WTC11 (cell line): ENCODE data around the gene SOX6. TPM values are rescaled to one million over a fixed set of nuclear protein-coding genes. Genes with fewer than 3 reads are reported as not detected.

ENCODE experiments used
- ATAC-seq: fragments of 200-7000 bp; cut with Tn5 transposase; 2 replicates; pipeline ENCODE4 v1.10.0; 2021; ENCODE audit warnings: mild to moderate bottlenecking, moderate library complexity
- CTCF ChIA-PET: fragments of 300-600 bp; sonication (Branson Sonifier 250); formaldehyde crosslinking; loops from one replicate; lab custom pipeline; 2021; ENCODE audit warnings: antibody characterized with exemption; lab: Charles Lee
- POLR2A ChIA-PET: fragments of 350-600 bp; sonication (Branson Sonifier 250); formaldehyde crosslinking; loops from one replicate; lab custom pipeline; 2021; ENCODE audit warnings: antibody characterized with exemption; lab: Charles Lee
- DNase-seq: peaks from one replicate; pipeline ENCODE4 v3.0.0; 2021; ENCODE audit warnings: low spot score
- H3K27ac Mint-ChIP-seq: 2 replicates; pipeline ENCODE4 v1.8.0; 2021; ENCODE audit warnings: mixed read lengths
- H3K27me3 Mint-ChIP-seq: 2 replicates; pipeline ENCODE4 v1.8.0; 2021; ENCODE audit warnings: low read depth, mild to moderate bottlenecking, moderate library complexity, mixed read lengths
- H3K36me3 Mint-ChIP-seq: 2 replicates; pipeline ENCODE4 v1.8.0; 2021; ENCODE audit warnings: mixed read lengths
- H3K4me1 Mint-ChIP-seq: 2 replicates; pipeline ENCODE4 v1.8.0; 2022; ENCODE audit warnings: mixed read lengths
- H3K4me3 Mint-ChIP-seq: 2 replicates; pipeline ENCODE4 v1.8.0; 2021; ENCODE audit warnings: mild to moderate bottlenecking, moderate library complexity, mixed read lengths
- H3K9me3 Mint-ChIP-seq: 2 replicates; pipeline ENCODE4 v1.8.0; 2021; ENCODE audit warnings: mixed read lengths
- E2F4 ChIP-seq: sonication (generic); formaldehyde crosslinking; IDR thresholded peaks from 2 replicates; pipeline ENCODE4 v1.8.1; 2022; ENCODE audit warnings: low read depth, mild to moderate bottlenecking, moderate library complexity, missing genetic modification reagents, borderline replicate concordance
- E2F5 ChIP-seq: sonication (generic); formaldehyde crosslinking; IDR thresholded peaks from 2 replicates; pipeline ENCODE4 v1.8.1; 2022; ENCODE audit warnings: mild to moderate bottlenecking, moderate library complexity, missing genetic modification reagents
- ESRRA ChIP-seq: sonication (generic); formaldehyde crosslinking; IDR thresholded peaks from 2 replicates; pipeline ENCODE4 v1.8.1; 2022; ENCODE audit warnings: mild to moderate bottlenecking, missing genetic modification reagents, borderline replicate concordance
- FOXP1 ChIP-seq: sonication (generic); formaldehyde crosslinking; IDR thresholded peaks from 2 replicates; pipeline ENCODE4 v1.8.0; 2022; ENCODE audit warnings: missing genetic modification reagents, mild to moderate bottlenecking, moderate library complexity, borderline replicate concordance
- FOXP4 ChIP-seq: sonication (generic); formaldehyde crosslinking; IDR thresholded peaks from 2 replicates; pipeline ENCODE4 v1.8.0; 2022; ENCODE audit warnings: mild to moderate bottlenecking, missing genetic modification reagents
- MXD4 ChIP-seq: fragments of 250-450 bp; sonication (Bioruptor Pico); IDR thresholded peaks from 2 replicates; pipeline ENCODE4 v1.8.0; 2021; ENCODE audit warnings: mild to moderate bottlenecking, moderate library complexity, borderline replicate concordance
- NFATC4 ChIP-seq: fragments of 250-450 bp; sonication (Bioruptor Pico); IDR thresholded peaks from 2 replicates; pipeline ENCODE4 v1.9.0; 2021; ENCODE audit warnings: mild to moderate bottlenecking
- NFE2L1 ChIP-seq: sonication (generic); formaldehyde crosslinking; IDR thresholded peaks from 2 replicates; pipeline ENCODE4 v1.8.1; 2023; ENCODE audit warnings: missing genetic modification reagents
- NR1H2 ChIP-seq: sonication (generic); formaldehyde crosslinking; IDR thresholded peaks from 2 replicates; pipeline ENCODE4 v1.9.0; 2021; ENCODE audit warnings: mild to moderate bottlenecking, moderate library complexity, missing genetic modification reagents
- NR2C2 ChIP-seq: sonication (generic); formaldehyde crosslinking; IDR thresholded peaks from 2 replicates; pipeline ENCODE4 v1.8.0; 2022; ENCODE audit warnings: mild to moderate bottlenecking, missing genetic modification reagents
- OVOL2 ChIP-seq: fragments of 250-450 bp; sonication (Bioruptor Pico); IDR thresholded peaks from 2 replicates; pipeline ENCODE4 v1.9.0; 2021; ENCODE audit warnings: mild to moderate bottlenecking, borderline replicate concordance
- SP1 ChIP-seq: sonication (generic); formaldehyde crosslinking; conservative IDR thresholded peaks from 2 replicates; pipeline ENCODE4 v1.8.1; 2022; ENCODE audit warnings: missing genetic modification reagents
- USF1 ChIP-seq: sonication (generic); formaldehyde crosslinking; IDR thresholded peaks from 2 replicates; pipeline ENCODE4 v1.8.0; 2022; ENCODE audit warnings: mild to moderate bottlenecking, missing genetic modification reagents
- USF2 ChIP-seq: sonication (generic); formaldehyde crosslinking; IDR thresholded peaks from 2 replicates; pipeline ENCODE4 v1.8.1; 2023; ENCODE audit warnings: mild to moderate bottlenecking, missing genetic modification reagents, moderate library complexity
- ZBTB43 ChIP-seq: sonication (generic); formaldehyde crosslinking; IDR thresholded peaks from 2 replicates; pipeline ENCODE4 v1.8.1; 2023; ENCODE audit warnings: mild to moderate bottlenecking, missing genetic modification reagents
- ZNF138 ChIP-seq: sonication (generic); formaldehyde crosslinking; conservative IDR thresholded peaks from 2 replicates; pipeline ENCODE4 v1.8.1; 2022; ENCODE audit warnings: mild to moderate bottlenecking, moderate library complexity, missing genetic modification reagents
- ZNF425 ChIP-seq: fragments of 250-450 bp; sonication (Bioruptor Pico); conservative IDR thresholded peaks from 2 replicates; pipeline ENCODE4 v1.9.0; 2021; ENCODE audit warnings: mild to moderate bottlenecking
- ZNF512 ChIP-seq: sonication (generic); formaldehyde crosslinking; IDR thresholded peaks from 2 replicates; pipeline ENCODE4 v1.8.1; 2022; ENCODE audit warnings: missing genetic modification reagents, borderline replicate concordance
- ZSCAN18 ChIP-seq: fragments of 250-450 bp; sonication (Bioruptor Pico); IDR thresholded peaks from 2 replicates; pipeline ENCODE4 v2.1.2; 2022; ENCODE audit warnings: mild to moderate bottlenecking, moderate library complexity
- total RNA-seq: library from RNA; stranded (reverse); gene quantifications from 3 replicates; pipeline ENCODE4 v1.2.3, GENCODE V29; 2021

Gene SOX6
- total RNA-seq, 1 experiment from 2014 or later: 0.13 TPM

- ChIA-PET POLR2A (no interaction called here), CTCF (no interaction called here)
- Mint-ChIP-seq H3K4me3 (no peak overlapping the region), H3K36me3 (peaks cover 11% of the 10 kb centered on the region), H3K27me3 (no peaks in the 10 kb centered on the region)
- DNase-seq: no peak
- TF ChIP-seq USF1 (CRISPR knock-in tag): no peak
- no peak for TF ChIP-seq ZBTB43 (CRISPR knock-in tag)
- no peak for TF ChIP-seq NFATC4 (CRISPR knock-in tag)
- TF ChIP-seq E2F5 (CRISPR knock-in tag): no peak
- no peak for TF ChIP-seq ZNF425 (CRISPR knock-in tag)
- no peak for TF ChIP-seq USF2
- TF ChIP-seq FOXP4 (CRISPR knock-in tag): no peak
- TF ChIP-seq SP1 (CRISPR knock-in tag): no peak
- TF ChIP-seq NR2C2 (CRISPR knock-in tag): no peak
- TF ChIP-seq E2F4 (CRISPR knock-in tag): no peak
- TF ChIP-seq ESRRA (CRISPR knock-in tag): no peak
- TF ChIP-seq NR1H2 (CRISPR knock-in tag): no peak
- TF ChIP-seq ZNF138 (CRISPR knock-in tag): no peak
- TF ChIP-seq ZNF512 (CRISPR knock-in tag): no peak
- TF ChIP-seq NFE2L1 (CRISPR knock-in tag): no peak
- TF ChIP-seq ZSCAN18 (CRISPR knock-in tag): no peak
- TF ChIP-seq MXD4 (CRISPR knock-in tag): no peak
- TF ChIP-seq OVOL2 (CRISPR knock-in tag): no peak
- TF ChIP-seq FOXP1 (CRISPR knock-in tag): no peak
- TF ChIP-seq, all 79 proteins: peak for 0
- H3K4me1 Mint-ChIP-seq: peaks cover 5% of the 10 kb centered on the region
- H3K27ac Mint-ChIP-seq: no peak overlapping the region
- peaks cover 25% of the 10 kb centered on the region for H3K9me3 Mint-ChIP-seq
- ATAC-seq: no peak
Measured at GRCh38 chr11:16136792-16137390, 219.5 kb downstream of the SOX6 start.
